D341Med (cell line): Measurements from ENCODE around the gene BMPER.

Experiments used
- DNase-seq: peaks from one replicate; pipeline ENCODE4 v3.0.0; 2012; ENCODE audit warnings: low spot score

Gene BMPER

GRCh38 chr7:34031156-34031555, 125.8 kb downstream of the BMPER start:
- DNase-seq: no peak

GRCh38 chr7:34034728-34035127, 129.4 kb downstream of the BMPER start:
- DNase-seq: no peak

DNA sequence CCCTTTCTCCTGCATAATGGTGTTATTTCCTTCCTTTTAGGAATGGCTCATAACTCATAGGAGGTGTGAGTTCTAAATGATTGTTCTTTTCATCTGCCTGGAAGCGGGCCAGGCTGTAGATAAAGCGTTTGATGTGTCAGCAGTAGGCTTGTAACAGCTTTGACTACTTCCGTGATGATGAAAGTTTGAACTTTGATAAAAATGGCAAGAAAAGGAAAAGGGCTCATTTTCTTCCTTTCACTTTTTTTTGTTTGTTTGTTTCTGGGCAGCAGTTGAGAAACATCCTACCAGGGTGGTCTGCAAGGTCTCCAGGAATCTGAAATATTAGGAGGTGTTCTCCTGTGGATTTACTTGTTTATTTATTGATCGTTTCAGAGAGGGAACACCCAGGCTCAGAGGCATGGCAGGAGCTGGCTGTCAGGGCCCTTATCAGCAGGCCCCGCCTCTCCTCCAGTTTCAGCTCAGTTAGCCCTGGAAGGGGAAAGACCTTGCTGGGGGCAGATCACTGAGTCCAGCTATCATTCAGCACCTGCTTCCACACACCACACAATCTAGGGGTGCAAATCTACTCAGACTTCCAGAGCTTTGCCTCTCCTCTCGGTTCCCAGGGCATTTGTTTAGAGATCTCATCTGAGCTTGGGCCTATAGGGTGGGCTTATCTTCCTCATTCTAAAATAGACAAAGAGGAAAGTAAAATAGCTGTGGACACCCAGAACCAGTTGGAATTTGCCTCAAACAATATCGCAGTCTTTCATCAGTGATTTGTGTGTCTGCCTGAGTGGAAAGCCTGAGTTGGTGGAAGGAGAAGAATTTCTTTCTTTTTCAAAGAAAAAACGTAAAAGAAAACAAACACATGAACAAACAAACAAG, 130.9 kb downstream of the BMPER start:
- DNase-seq: no peak

- DNase-seq: no peak
Measured at GRCh38 chr7:34036972-34037792, 131.8 kb downstream of the BMPER start.

DNA sequence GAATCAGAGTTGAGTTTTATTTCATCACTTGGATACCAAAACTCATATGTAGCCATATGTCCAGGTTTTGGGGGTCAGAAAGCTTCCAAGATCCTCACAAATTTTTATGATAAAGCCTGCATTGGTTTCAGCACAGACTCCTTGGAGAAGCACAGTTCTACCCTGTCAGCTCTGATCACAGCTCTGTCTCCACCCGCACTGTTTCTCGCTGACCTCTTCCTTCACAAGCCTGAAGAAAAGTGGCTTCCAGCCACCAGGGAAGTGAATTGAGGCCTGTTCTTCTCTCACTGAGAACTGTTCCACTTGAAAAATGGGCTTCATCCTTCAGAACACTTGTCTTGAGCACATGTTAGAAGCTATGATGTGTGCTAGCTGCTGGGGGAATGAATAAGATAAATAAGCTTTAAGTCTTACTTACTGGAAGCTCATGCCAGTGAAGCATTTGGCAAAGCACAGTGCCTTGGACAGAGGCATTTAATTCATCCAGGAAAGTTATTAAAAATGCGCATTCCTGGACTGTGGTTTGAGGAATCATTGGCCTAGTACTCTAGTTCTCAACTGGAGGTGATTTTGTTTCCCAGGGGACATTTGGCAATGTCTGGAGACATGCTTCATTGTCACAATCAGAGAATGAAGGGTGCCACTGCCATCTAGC, 133.6 kb downstream of the BMPER start:
- no peak for DNase-seq

GRCh38 chr7:34041707-34042106, 136.4 kb downstream of the BMPER start:
- no peak for DNase-seq

DNA sequence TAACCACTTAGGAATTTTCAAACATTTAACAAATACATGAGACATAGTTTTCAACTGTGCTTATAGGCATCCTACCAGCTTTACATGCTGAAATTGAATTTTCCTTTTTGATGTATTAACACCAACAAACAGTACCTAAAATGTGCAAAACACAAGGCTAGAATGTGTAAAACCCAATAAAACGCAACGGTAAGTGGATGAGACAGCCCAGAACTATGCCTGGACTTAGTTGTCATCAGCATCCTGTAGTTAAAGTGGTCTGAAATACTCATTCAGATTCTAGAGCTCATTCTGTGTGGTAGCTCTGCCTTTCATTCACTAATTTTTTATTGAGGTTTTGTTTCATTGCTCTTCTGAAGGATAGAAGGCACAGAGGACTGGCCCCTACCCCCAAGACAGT, 137.1 kb downstream of the BMPER start:
- no peak for DNase-seq

GRCh38 chr7:34043461-34044305, 138.3 kb downstream of the BMPER start:
- no peak for DNase-seq

DNA sequence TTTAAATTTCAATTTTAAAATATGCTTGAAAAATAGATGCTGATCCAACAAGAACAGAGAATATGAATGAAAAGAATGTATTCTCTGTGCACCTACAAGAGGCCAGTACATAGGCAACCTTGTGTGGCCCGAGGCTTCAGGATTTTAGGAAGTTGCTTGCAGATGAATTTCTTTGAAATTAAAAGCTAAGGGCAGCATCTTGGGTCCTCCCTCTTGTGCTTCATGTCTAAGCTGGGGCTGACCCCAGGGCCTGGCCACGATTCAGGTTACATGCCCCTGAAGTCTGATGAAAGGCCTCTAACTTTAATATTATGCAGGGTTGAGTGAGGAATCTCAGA, 138.9 kb downstream of the BMPER start:
- no peak for DNase-seq

GRCh38 chr7:34044734-34045353, 139.5 kb downstream of the BMPER start:
- no peak for DNase-seq

GRCh38 chr7:34048445-34048844, 143.1 kb downstream of the BMPER start:
- no peak for DNase-seq

DNA sequence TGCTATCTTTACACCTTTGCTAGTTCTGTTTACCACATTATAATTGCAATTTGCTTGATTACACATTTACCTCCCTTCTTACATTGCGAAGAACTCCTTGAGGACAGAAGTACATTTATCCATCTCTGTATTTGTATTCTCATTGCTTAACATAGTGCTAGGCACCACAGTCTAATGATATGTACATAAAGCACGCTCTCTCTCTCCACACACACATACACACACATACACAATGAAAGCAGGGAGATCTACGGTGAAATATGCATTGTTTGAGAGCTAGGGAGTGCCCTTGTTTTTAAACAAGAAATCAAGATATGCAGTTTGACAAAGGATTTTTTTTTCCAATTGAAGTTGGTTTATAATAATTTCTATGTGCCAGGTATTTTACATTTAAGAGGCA, 148.7 kb downstream of the BMPER start:
- DNase-seq: no peak

DNA sequence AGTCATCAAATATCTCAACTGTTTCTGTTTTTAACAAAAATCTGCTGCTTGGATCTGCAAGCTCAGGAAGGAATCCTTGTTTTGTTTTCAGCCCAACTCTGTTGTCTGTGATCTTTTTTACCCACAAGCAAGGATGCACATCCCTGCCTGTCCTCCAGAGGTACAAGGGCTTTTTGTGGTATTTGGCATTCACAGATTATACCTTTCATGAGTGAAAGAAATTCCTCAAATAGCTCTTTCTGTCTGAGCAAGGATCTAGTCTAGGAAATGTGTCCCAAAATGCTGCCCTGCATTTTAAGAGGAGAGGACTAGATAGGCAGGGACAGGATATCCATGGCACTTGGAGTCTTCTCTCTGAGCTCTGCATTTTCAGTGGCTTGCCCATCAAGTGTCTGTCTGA, 151.8 kb downstream of the BMPER start:
- no peak for DNase-seq

GRCh38 chr7:34057956-34058355, 152.6 kb downstream of the BMPER start:
- DNase-seq: no peak

- no peak for DNase-seq
Measured at GRCh38 chr7:34058801-34059135, 153.4 kb downstream of the BMPER start.

DNA sequence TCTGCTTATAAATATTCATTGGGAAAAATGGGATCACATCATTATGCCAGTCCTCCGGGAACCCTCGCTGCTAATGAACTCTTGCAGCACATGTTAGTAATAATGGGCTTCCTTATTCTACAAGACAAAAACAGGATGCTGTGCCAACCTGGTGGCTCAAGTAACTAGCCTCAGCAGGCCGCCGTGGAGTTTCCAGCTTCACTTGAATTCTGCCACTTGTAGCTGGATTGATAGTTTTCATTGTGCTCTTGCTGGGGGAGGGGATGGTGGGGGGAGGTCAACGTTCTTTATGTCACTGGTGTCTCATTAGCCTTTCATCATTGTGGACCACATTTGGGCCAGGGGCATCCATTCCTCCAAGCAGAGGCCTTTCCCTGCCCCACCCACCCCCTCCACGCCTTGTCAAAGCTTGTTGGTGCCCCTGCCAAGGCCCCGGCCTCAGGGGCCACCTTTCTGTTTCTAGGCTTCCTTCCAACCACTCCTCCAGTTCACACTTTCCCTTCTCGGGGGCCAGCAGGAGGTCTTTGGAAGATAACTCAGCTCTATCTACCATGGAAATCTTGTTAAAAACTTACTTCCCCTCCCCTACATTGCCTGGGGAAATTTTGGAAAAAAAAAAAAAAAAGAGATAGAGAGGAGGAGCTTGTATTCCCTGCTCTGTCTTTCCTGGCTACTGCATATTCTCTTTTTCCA, 153.9 kb downstream of the BMPER start:
- DNase-seq: no peak

DNA sequence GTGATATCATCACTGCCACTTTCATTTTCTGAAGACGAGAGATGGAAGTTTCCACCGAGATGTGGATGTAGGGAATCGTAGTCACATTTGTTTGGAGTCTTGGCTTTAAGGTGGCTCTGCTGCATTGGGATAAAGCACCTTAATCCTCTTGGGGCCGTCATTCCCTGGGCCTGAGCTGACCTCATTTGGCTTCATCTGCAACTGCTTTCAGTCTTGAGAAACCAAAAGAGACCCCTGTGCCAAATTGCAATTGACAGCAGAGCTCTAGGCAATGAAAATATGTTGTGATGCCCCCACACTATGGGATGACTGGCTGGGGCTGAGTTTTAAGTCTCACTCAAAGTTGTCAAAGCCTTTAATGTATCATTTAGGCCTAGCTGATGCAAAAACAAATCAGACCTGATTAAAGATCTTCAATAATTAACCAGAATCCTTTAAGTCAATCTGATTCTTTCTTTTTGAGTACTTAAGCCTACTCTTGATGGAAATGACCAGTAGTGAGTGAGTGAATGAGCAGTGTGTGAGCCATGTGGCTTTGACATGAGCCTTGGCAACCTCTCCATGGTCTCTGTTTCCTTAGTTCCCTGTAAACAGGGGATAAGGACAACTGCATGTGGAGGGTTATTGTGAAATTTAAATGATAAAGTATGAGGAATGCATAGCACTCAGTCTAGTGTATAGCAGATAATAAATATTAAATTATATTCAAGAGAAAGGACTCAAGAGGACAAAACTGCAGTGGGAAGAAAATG, 155.0 kb downstream of the BMPER start:
- no peak for DNase-seq

- no peak for DNase-seq
Measured at GRCh38 chr7:34061149-34061548, 155.8 kb downstream of the BMPER start.

- no peak for DNase-seq
Measured at GRCh38 chr7:34062341-34062740, 157.0 kb downstream of the BMPER start.

- DNase-seq: no peak
Measured at GRCh38 chr7:34062826-34063225, 157.5 kb downstream of the BMPER start.
